Stimulated activated CD4-positive, alpha-beta T cell treated with anti-CD3 and anti-CD28 coated beads, Interleukin-2, amount 100 ng/mL, for 24 hours (primary cell): ENCODE measurements around the gene SPN.
A peak's percentile ranks its signal among the peaks of the same experiment; 100 is the strongest.
"Not testable (repeated sequence)": the region's sequence is repeated elsewhere in the genome, so short reads cannot be mapped to it uniquely, and the experiment has no call there.

Experiments used
- DNase-seq, 2 donors: peaks; one replicate each; pipeline ENCODE4 v3.0.0-alpha.2; 2020

The SPN gene

GRCh38 chr16:29680180-29680598 is 17.1 kb downstream of the SPN start:
- no peak for DNase-seq

DNA sequence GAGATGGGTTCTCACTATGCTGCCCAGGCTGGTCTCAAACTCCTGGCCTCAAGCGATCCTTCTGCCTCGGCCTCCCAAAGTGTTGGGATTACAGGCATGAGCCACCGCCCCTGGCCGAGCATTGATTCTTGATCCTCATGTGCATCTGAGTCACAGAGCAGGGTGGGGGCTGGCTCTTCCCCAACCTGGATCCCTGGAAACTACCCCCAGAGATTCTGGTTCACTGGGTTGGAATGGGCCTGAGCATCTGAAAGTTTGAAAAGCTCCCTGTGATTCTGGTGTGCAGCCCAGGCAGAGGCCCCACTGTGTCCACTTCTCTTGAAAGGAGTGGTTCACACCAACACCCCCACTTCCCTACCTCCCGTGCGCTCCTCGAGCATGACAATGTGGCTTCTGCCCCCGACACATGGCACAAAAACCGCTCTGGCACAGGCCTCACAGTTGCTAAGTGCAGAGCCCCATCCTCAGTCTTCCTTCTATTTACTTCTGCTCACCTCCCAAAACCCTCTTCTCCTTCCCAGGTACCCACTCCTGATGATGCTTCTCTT is 20.6 kb downstream of the SPN start:
- DNase-seq, result no peak

DNA sequence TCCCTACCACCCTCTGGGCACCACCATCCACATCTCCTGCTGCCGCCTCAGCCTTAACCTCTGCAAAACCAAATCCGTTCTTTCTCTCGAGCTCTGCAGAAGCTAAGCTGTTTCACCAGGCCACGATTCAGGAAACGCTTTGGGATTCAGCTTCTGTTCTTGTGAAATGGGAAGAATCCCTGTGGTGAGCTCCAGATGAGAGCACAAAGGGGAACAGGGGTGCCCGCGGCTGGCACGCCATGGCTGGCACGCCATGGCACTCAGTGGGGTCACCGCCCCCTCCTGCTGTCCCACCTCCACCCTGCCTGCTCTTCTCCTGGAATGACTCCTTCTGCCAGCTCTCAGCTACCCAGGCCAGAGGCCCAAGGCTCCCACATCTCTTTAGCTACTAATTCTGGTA is 21.6 kb downstream of the SPN start:
- DNase-seq, result no peak

GRCh38 chr16:29686740-29687332 is 23.8 kb downstream of the SPN start:
- DNase-seq, result no peak

DNA sequence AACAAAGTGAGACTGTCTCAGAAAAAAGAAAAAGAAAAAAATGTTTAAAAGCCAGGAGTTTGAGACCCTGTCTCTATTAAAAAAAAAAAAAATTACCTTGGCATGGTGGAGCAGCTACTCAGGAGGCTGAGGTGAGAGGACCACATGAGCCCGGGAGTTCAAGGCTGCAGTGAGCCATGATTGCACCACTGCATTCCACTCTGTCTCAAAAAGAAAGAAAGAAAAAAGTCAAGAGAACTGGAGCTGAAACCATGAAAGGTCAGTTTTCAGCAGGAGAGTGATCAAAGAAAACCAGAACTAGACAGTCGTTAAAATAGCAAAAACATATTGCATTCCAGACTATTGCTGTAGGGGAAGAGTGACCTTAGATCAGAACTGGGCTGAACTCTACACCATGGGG is 24.7 kb downstream of the SPN start:
- no peak for DNase-seq

- no peak for DNase-seq
Observed at GRCh38 chr16:29688172-29688571, 25.1 kb downstream of the SPN start.

- DNase-seq, result not testable (repeated sequence)
Observed at GRCh38 chr16:29689490-29690351, 26.7 kb downstream of the SPN start.

- not testable (repeated sequence) for DNase-seq
Observed at GRCh38 chr16:29692606-29693005, 29.6 kb downstream of the SPN start.

GRCh38 chr16:29694384-29695195 is 31.5 kb downstream of the SPN start:
- no peak for DNase-seq

DNA sequence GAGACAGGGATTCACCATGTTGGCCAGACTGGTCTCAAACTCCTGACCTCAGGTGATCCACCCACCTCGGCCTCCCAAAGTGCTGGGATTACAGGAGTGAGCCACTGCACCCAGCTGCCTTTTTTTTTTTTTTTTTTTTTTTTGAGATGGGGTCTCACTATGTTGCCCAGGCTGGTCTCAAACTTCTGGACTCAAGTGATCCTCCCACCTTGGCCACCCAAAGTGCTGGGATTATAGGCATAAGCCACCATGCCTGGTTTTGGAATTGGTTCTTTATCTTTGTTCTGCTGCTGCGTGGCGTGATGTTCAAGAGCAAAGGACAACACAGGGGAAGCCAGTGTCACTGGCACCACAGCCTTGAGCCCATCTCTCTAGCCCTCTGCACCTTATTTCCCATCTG is 32.6 kb downstream of the SPN start:
- DNase-seq, result not testable (repeated sequence)

GRCh38 chr16:29696881-29697331 is 33.9 kb downstream of the SPN start:
- no peak for DNase-seq

DNA sequence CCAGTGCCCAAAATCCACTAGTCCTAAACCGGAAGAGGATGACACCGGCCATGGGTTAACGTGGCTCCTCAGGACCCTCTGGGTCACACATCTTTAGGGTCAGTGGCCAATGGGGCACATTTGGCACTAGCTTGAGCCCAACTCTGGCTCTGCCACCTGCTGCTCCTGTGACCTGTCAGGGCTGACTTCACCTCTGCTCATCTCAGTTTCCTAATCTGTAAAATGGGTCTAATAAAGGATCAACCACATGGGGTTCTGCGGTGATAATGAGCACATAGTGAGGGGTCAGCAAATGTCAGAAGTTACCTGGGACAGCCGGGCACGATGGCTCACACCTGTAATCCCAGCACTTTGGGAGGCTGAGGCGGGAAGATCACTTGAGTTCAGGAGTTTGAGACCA is 34.3 kb downstream of the SPN start:
- no peak for DNase-seq

- no peak for DNase-seq
Observed at GRCh38 chr16:29698042-29698441, 35.0 kb downstream of the SPN start.

DNA sequence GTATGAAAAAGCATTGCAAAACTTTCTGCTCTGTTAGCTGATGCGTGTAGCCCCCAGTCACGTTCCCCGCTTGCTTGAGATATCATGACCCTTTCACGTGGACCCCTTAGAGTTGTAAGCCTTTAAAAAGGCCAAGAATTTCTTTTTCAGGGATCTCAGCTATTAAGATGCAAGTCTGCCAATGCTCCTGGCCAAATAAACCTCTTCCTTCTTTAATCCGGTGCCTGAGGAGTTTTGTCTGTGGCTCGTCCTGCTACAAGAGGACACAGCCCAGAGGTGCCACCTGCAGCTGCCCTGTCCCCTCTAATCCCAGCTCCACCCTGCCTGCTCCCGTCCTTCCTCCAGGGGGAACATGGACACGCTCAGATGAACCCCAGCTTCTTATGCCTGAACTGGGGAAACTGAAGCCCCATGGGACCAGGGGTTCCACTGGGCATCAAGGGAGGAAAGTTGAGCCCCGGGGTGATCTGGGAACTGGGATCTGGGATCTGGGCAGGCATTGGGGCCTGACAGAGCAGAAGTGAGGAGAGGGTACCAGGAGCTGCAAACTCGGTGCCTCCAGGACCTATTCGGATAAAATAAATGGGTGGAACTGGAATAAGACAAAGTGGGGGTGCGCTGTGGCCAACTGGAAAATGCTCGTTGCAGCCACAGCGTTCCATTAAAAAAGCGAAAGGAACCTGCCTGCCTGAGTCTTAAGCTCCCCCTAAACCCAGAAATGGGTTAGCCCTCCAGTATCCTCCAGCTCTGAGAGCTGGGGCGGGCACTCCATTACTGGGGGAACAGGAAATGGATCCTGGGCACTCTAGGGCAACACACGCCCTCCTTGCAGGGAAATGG is 35.7 kb downstream of the SPN start:
- DNase-seq, result no peak

GRCh38 chr16:29699324-29700219 is 36.5 kb downstream of the SPN start:
- no peak for DNase-seq

DNA sequence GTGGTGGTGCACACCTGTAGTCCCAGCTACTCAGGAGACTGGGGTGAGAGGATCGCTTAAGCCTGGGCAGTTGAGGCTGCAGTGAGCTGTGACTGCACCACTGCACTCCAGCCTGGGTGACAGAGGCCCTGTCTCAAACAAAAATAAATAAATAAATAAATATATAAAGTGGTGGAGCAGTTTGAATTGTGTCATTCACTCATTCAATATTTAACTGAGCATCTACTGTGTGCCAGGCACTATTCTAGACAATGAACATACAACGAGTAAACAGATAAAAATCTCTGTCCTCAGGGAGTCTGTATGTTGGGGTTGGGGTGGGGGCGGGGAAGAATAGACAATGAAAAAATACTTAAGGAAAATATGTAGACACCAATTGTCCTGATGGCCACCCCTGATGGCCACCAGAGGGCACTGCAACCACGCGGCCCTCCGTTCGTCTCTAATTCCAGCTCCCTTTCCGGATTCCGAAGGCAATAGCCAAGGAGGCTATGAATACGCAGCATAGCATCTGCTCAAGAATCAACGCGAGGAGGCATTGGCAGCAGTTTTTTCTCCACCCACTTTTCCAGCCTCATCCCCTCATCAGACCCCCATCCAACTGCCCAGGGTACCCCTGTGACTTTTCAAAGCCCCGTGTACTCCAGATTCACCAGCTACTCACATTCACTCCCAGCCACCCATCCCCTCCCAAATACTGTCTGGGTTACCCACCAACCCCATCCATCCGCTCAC is 37.4 kb downstream of the SPN start:
- peak; percentile 78 to 80 for DNase-seq

GRCh38 chr16:29701214-29701555 is 38.1 kb downstream of the SPN start:
- DNase-seq, result no peak

- DNase-seq, result no peak
Observed at GRCh38 chr16:29702269-29702668, 39.2 kb downstream of the SPN start.

DNA sequence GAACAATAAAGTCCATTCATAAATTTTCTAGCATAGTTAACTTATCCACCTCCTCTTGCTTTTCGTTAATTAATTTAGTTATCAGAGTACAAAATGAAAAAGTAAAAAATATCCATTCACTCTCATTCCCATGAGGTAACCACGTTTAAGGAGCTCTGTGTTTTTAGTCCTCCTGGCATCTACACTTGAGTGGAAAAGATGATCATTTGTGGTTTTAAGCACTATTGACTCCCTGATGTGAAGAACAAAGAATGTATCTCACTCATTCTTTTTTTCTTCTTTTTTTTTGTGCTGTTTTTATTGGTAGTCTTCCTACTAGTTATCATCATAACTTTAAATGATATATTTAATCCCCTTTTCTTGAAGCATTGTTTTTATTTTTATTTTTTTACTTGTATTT is 42.0 kb downstream of the SPN start:
- DNase-seq, result no peak

- not testable (repeated sequence) for DNase-seq
Observed at GRCh38 chr16:29707160-29707559, 44.1 kb downstream of the SPN start.
